Putamen (tissue), 1 donor: Measurements from ENCODE around the gene PDPN.

ENCODE experiments used
- DNase-seq: peaks from one replicate; pipeline ENCODE4 v3.0.0-alpha.2; 2016; ENCODE audit warnings: low spot score

The PDPN gene

DNA sequence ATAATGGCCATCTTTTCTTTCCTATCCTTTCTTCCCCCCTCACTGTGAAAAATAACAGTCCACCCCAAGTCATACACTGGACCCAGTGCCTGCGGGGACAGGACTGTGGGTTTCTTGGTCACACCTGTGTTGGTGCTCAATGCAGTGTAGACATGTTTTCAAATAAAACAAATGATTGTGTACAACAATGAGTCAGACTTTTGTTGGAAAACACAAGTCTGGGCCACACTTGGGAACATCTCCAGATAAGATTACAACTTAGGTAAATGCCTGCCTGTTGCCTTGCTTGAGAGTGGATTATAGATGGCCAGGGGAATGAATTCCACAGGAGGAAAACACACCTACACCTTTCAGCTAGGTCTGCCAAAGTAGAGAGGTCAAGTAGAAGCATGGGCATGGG lies 34.1 kb downstream of the PDPN start:
- DNase-seq: no peak

DNA sequence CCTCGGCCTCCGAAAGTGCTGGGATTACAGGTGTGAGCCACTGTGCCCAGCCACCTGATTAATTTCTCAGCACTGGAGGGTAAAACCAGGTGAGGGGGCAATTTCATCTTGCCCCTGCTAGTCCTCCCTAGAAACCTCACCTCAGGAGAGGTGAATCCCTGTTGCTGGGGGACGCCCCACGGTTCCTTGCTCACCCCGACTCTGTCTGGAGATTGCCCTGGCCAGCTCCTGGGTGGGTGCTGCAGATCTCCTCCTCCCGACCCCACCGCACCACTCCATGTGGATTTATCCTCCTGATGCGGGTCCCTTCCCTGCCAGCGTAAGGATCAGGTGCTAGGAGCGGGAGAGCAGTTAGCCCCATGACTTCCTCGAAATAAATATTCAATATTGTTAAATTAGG lies 34.9 kb downstream of the PDPN start:
- no peak for DNase-seq

DNA sequence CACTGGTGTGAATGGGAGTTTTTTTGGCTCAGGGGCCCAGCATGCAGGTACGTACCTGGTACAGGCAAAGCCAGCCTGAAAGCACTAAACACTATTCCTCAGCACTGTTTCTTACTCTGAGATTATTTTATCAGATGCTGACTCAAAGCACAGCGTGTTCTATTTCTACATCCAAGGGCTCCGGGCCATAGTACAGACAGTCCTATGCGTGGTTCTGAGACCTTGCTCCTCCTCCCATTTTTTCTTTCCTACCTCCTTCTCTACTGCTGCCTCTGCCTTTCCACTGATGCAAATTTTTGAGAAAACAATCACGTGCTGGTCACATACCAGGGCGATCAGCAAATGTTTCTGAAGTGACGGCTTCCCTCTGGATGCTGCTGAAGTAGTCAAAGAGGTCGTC lies 36.3 kb downstream of the PDPN start:
- no peak for DNase-seq

DNA sequence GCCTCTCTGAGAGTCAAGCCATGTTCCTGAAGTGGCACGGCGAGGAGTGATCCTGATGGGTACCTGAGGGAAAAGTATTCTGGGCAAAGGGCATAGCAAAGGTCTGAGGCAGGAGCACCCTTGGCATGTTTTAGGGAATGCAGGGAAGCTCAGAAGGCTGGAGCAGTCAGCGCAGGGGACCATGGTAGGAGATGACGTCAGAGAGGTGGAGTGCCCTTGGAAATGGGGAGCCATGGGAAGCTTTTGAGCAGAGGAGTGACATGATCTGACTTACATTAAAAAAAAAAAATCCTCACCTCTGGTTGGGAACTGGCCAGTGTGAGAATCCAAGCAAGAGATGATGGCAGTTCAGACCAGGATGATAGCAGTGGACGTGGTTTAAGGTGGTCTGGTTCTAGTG lies 37.2 kb downstream of the PDPN start:
- no peak for DNase-seq

DNA sequence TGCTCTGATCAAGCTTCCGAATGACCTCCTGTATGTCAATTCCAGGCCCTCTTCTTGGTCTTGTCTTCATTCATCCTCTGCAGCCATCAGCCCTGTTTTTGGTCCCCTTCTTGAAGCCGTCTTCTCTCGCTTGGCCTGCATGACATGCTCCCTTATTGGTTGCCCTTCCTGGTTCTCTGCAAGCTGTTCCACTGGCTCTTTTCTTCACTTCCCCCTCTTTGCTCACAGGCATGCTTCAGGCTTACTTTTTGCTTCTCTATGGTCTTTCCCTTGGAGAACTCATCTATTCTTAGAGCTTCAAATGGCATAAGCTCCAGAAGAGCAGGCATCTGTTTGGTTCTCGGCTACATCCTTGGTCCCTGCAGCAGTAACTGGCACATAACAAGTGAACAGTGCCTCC lies 38.8 kb downstream of the PDPN start:
- DNase-seq: no peak

DNA sequence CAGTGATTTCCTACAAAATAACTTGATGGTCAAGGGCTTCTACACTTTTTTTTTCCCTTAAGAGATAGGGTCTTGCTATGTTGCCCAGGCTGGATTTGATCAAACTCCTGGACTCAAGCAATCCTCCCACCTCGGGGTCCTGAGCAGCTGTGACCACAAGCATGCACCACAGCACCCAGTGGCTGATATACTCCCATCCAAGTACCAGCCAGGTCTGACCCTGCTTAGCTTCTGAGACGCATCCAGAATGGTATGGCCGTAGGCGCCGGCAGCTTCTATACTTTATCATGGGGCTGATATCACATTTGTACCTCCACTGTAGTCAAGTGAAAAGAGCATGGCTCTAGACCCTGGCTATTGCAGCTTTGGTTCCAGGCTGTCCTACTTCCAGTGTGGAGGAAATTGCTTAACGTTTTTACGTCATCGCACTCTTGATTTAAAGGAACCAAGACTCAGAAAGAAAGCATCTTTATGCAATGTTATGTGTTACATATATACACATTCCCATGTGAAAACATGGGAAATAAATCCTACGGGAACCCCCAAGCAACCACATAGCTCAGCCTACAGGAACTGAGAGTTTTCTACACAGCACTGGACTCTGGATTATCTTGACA lies 39.5 kb downstream of the PDPN start:
- no peak for DNase-seq

DNA sequence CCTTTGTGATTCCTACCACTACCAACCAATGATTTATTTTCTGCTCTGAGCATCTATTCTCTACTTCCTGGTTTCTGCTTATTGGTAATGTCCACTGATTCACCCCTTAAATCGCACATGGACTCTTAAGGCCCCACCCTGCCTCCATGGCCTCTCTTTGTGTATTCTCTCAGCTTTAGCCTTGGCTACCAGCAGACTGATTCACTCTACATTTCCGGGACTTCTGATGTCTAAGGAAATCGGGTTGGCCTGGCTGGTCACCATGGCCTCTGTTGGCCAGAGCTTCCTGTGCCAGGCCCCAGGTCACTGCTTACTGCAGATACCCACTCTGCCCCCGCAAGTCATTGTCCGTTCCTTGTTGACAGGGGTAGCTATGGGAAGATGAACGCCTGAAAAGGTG lies 40.9 kb downstream of the PDPN start:
- no peak for DNase-seq

DNA sequence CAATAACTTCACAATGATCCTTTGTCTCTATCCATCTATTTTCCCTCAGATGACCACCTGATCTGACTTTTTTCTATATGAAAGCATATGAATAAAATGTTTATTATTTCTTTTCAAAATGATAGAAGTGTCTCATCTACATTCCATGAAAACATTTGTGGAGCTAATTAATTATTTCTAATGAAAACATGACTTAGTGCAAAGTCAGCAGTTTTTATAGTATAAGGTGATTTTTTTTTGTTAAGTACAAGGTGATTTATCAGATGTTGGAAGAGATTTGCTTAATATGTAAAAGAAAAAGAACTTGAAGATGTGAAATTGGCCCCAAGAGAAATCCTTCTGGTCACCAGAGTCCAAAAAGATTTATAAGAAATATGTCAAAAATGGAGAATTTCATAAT lies 43.5 kb downstream of the PDPN start:
- DNase-seq: no peak

DNA sequence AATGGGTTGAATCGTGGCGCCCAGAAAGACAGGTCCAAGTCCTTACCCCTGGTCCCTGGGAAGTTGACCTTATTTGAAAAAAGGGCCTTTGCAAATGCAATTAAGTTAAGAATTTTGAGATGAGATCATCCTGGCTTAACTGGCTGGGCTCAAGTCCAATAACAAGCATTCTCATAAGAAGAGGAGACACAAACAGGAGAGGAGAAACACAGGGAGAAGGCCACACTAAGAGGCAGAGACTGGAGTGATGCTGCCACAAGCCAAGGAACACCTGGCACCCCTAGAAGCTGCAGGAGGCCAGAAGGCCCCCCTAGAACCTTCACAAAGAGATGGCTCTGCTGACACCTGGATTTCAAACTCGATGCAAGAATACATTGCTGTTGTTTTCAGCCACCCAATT lies 44.6 kb downstream of the PDPN start:
- no peak for DNase-seq

DNA sequence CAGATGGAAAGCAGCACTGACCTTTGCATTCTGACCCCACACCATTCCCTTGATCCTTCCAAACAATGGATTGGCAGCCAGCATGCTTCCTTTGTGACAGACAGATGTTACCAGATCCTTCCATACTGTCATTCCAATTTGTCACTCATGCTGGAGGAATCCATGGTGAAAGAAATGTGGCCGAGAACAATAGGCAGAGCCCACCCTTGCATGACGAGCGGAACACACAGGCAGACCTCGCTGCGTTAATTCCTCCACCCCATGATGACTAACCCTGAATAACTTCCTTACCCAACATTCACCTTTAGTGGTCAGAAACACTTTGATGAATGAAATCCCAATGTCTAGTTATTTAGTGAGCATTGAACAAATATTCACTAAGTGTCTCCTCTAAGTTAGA lies 45.1 kb downstream of the PDPN start:
- no peak for DNase-seq

DNA sequence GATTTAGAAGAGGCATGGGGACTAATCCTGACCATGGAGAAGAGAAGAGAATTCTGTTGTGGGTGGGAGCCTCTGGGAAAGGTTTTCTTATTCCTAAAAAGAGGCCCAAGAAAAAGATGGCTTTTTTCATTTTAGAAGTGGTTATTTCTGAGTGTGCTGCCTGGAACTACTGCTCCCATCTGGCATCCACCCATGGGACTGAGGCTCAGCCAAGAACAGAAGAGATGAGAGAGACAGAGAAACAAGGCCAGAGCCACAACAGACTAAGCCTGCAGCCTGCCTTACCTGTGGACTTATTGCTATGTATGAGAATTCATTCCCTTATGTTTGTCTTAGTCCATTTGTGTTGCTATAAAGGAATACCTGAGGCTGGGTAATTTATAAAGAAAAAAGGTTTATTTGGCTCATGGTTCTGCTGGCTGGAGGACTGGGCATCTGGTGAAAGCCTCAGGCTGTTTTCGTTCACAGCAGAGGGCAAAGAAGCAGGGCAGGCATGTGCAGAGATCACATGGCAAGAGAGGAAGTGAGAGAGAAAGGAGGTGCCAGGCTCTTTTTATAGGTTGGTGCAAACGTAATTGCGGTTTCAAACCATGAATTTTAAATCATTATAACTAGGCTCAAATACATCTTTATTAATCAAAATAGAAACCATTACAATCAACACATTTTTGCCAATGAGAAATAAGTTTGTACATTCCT lies 58.8 kb downstream of the PDPN start:
- DNase-seq: peak; percentile 20

DNA sequence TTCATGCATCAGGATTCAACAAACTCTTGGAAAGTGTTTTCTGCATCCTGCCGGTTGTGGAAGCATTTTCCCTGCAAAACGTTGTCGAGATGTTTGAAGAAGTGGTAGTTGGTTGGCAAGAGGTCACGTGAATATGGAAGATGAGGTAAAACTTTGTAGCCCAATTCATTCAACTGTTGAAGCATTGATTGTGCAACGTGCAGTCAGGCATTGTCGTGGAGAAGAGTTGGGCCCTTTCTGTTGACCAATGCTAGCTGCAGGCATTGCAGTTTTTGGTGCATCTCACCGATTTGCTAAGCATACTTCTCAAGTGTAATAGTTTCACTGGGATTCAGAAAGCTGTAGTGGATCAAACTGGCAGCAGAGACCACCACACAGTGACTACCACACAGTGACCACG lies 59.4 kb downstream of the PDPN start:
- no peak for DNase-seq

DNA sequence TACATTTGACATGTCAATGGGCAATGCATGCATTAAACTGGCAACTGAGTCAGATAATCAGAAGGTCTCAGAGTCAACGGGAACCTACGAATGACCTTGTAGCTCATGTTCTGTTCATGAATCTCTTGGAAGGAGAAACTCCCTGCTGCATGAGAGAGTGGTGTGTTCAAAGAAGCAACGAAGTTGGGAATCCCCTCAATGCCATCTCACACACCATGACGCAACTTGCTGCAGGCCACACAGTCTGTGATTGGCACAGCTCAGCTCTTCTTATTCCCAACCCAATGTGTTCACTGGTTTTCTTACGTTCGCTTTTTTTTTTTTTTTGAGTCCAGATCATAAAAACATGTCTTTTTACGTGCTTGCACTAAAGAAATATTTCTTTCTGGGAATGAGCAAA lies 62.9 kb downstream of the PDPN start:
- no peak for DNase-seq

DNA sequence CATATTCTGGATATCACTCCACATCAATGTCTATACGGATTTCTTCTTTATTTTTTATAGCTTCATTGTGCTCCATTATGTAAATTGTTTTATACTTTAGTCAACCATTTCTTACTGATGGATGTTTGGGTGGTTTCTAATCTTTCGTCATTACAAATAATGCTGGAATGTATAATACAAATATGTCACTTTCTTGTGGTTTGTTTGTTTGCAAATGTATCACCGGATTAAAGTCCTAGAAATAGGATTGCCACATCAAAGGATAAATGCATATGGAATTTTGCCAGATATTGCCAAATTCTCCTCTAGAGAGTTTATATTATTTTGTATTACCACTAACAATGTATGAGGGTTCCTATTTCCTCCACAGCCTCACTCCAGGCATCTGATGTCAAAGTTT lies 67.6 kb downstream of the PDPN start:
- DNase-seq: no peak

DNA sequence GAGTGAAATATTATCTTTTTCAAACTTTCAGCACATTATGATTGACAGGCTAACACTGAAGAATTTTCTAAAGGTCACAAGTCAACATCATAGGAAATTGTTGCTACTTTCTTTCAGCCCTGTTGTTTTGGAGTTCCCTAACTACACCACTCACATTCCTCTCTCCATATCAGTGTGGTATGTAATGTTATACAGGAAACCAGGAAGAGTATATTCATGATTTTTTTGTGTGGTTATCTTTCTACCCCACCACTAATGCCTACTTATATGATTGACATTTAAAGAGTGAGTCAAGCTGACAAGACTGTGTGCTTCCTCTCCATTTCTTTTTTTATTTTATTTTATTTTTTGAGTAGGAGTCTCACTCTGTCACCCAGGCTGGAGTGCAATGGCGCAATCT lies 68.6 kb downstream of the PDPN start:
- no peak for DNase-seq

DNA sequence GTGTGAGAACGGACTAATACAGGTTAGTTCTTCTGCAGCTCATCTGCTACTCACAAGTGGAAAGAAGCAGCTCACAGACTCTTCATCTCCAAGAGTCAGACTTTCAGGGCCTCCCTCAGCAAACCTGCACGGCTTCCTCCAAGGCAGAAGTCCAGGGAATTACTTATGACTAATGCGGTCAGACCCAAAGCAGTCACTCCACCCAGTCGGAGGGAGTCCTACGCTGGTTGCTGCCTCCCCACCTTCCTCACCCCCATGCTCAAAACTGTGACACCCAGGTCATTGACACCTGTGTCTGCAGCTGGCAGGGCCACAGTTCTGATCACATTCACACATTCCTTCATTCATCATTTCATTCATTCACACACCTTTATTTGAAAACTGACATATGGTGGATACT lies 77.9 kb downstream of the PDPN start:
- no peak for DNase-seq

DNA sequence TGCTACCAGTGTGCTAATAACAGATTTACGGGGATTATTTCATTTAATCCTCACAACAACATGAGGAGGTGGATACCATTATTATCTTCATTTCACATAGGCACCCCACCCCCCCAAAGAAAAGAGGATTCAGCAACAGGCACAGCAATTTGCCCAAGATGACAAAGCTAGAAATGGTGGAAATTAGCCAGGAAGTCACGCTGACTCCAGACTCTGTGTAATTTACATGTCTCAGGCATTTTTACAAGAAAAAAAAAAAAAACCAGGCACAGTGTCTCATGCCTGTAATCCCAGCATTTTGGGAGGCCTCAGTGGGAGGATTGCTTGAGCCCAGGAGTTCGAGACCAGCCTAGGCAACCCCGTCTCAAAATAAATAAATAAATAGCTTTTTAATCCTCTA lies 78.9 kb downstream of the PDPN start:
- DNase-seq: no peak

DNA sequence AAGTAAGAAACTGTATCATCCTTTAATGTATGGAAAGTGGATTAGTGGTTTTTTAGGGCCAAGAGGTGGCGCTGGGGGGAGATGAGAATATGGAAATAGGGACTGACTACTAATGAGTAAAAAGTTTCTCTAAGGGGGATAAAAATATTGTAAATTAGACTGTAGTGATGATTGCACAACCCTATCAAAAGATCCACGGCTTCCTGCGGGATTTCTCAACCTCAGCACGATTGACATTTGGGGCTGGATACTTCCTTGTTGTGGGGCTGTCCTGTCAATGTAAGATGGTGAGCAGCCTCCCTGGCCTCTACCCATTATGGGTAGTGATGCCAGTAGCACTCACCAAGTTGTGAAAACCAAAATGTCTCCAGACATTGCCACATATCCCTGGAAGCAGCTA lies 80.3 kb downstream of the PDPN start:
- DNase-seq: no peak

DNA sequence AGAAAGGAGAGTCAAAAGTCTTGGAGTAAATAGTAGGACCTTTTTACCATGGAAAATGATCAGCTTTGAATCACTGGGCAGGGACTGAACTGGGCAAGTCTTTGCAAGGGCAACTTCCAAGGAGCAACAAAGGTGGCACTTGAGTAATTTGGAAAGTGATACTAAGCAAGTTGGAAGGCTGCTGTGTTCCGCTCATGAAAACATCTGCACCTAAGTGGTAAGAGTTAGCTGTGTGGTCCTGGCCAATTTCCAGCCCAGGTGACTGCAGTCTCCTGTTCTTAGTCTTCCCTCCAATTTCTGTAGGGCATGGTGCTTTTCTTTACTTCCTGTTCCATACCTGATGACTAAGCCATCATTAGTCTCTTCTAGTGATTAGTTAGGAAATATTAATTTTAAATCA lies 80.8 kb downstream of the PDPN start:
- no peak for DNase-seq

DNA sequence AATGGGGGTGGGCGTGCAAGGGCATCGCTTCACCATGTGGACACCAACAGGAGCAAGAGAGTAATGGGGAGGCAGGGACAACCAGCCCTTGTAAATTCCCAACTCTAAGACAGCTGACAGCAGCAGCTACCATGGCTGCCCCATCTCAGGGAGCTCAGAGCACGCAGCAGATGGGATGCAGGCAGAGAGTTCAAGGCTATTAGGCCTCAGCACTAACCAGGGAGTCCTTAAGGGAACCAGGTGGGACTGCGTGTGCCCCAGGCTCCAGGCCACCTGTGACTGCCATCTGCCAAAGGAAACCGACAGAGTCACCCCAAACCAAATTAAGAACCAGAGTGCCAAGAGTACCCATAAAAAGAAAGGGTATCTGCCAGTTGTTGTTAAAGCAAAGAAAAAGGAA lies 82.7 kb downstream of the PDPN start:
- no peak for DNase-seq
